Transverse colon (tissue), 4 donors: ENCODE results near the gene ACO1.

Experiments used
- CTCF ChIP-seq, 5 experiments: fragments of 200-600 bp in 3 of 5; fragments of 450-650 bp in 2 of 5; sonication (generic) in 3 of 5; IDR thresholded peaks; 1 replicate in 2 of 5; 2 replicates in 3 of 5; pipeline ENCODE4 v1.5.1; 2016 to 2017; ENCODE audit warnings: antibody characterized with exemption in 5 of 5, inconsistent platforms in 3 of 5, mild to moderate bottlenecking in 2 of 5, moderate library complexity in 1 of 5
- POLR2AphosphoS5 ChIP-seq, 3 donors: sonication (generic); formaldehyde crosslinking; IDR thresholded peaks; one replicate each; pipeline ENCODE4 v1.6.1; 2016; ENCODE audit warnings: antibody characterized with exemption in 3 of 3

DNA sequence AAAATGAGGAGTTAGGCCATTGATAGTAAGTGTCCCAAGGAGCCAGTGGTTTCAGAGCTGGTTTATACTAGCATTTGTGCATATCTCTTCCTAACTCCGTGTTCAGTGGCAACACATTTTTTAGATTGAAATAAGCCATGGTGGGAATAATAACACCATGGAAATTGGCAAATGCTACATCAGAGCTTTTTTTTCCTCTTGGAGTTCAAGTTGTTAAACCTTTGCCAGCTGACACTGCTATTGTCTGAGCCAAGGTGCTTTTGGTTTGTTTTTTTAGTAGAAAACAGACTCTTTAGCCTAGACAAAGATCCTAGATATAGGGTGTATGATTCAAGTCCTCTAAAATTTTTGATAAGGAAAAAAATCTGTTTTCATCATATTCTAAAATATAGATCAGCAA is 2.8 kb downstream of the ACO1 start:
- TF ChIP-seq CTCF (IDR thresholded peaks at IDR 0.05) (no peak), POLR2AphosphoS5 (IDR thresholded peaks at IDR 0.05) (no peak)
